Activated CD8-positive, alpha-beta memory T cell treated with anti-CD3 and anti-CD28 coated beads for 48 hours (primary cell): Measurements from ENCODE around the gene BICD1.

Source experiments
- DNase-seq, 3 experiments: peaks; one replicate each; pipeline ENCODE4 v3.0.0-alpha.2; 2020; ENCODE audit warnings: low read depth in 2 of 3, low spot score in 2 of 3

The BICD1 gene

GRCh38 chr12:32102234-32102633 lies 4.4 kb upstream of the BICD1 start:
- DNase-seq, result no peak

GRCh38 chr12:32104572-32105355 lies 1.9 kb upstream of the BICD1 start:
- DNase-seq, result no peak

GRCh38 chr12:32105986-32106516 lies 596 bp upstream of the BICD1 start:
- DNase-seq, result no peak

GRCh38 chr12:32107359-32108267 lies 966 bp downstream of the BICD1 start:
- DNase-seq, result peak; percentile 3 to 6 (median 6)

GRCh38 chr12:32108787-32109186 lies 2.1 kb downstream of the BICD1 start:
- DNase-seq, result no peak

GRCh38 chr12:32110417-32110816 lies 3.8 kb downstream of the BICD1 start:
- DNase-seq, result no peak

- DNase-seq, result no peak
Observed at GRCh38 chr12:32110942-32111341, 4.3 kb downstream of the BICD1 start.

GRCh38 chr12:32115404-32116104 lies 8.9 kb downstream of the BICD1 start:
- no peak for DNase-seq

GRCh38 chr12:32116897-32117296 lies 10.2 kb downstream of the BICD1 start:
- no peak for DNase-seq

- no peak for DNase-seq
Observed at GRCh38 chr12:32117316-32117715, 10.7 kb downstream of the BICD1 start.

- DNase-seq, result no peak
Observed at GRCh38 chr12:32118806-32119205, 12.2 kb downstream of the BICD1 start.

- no peak for DNase-seq
Observed at GRCh38 chr12:32120419-32120818, 13.8 kb downstream of the BICD1 start.

- no peak for DNase-seq
Observed at GRCh38 chr12:32124637-32125036, 18.0 kb downstream of the BICD1 start.

- no peak for DNase-seq
Observed at GRCh38 chr12:32125455-32126084, 18.9 kb downstream of the BICD1 start.

- no peak for DNase-seq
Observed at GRCh38 chr12:32126720-32127119, 20.1 kb downstream of the BICD1 start.

- DNase-seq, result no peak
Observed at GRCh38 chr12:32131666-32132065, 25.0 kb downstream of the BICD1 start.

GRCh38 chr12:32134101-32134888 lies 27.6 kb downstream of the BICD1 start:
- DNase-seq, result peak in 2 of 3 experiments; percentile 7 to 20

GRCh38 chr12:32135967-32136366 lies 29.3 kb downstream of the BICD1 start:
- DNase-seq, result no peak

- no peak for DNase-seq
Observed at GRCh38 chr12:32136404-32136803, 29.8 kb downstream of the BICD1 start.

GRCh38 chr12:32139064-32139421 lies 32.4 kb downstream of the BICD1 start:
- peak in 1 of 3 experiments; percentile 4 for DNase-seq
